A549 (cell line): ENCODE data around the gene HCN3. TPM values are rescaled to one million over a fixed set of nuclear protein-coding genes. Genes with fewer than 3 reads are reported as not detected.
A peak's percentile ranks its signal among the peaks of the same experiment; 100 is the strongest.

ENCODE experiments used
- ATAC-seq, 2 experiments: fragments of 200-7000 bp in 1 of 2; fragments of >200 bp in 1 of 2; cut with Nextera tagmentation in 1 of 2; cut with Tn5 transposase in 1 of 2; 3 replicates each; pipeline versions ENCODE4 v1.8.0 to v1.9.1; 2018 to 2020; ENCODE audit warnings: mild to moderate bottlenecking in 1 of 2, moderate library complexity in 1 of 2
- CTCF ChIA-PET: fragments of 300-600 bp; sonication (Branson Sonifier 250); formaldehyde crosslinking; extraction: SDS; loops from one replicate; lab custom pipeline; 2021; ENCODE audit warnings: antibody characterized with exemption, inconsistent platforms; lab: Yijun Ruan, JAX
- POLR2A ChIA-PET: fragments of 350-600 bp; formaldehyde crosslinking; extraction: SDS; loops from one replicate; lab custom pipeline; 2021; ENCODE audit warnings: antibody characterized with exemption, inconsistent platforms; lab: Yijun Ruan, JAX
- DNase-seq, 2 experiments: peaks; one replicate each; pipeline versions ENCODE4 v3.0.0 to v3.0.0-alpha.2; 2011 to 2016; ENCODE audit warnings: low read depth in 1 of 2, low spot score in 1 of 2
- FAIRE-seq: peaks from 2 replicates; lab custom pipeline; 2011; peaks lifted over from hg19 to GRCh38; lab: Jason Lieb, UNC
- H3K27ac ChIP-seq, 2 experiments: fragments of >200 bp; sonication (Bioruptor Twin); formaldehyde crosslinking; 3 replicates each; pipeline ENCODE4 v1.5.1; 2016 to 2017
- H3K4me1 ChIP-seq: fragments of >200 bp; sonication (Bioruptor Twin); formaldehyde crosslinking; 3 replicates; pipeline ENCODE4 v1.6.1; 2016
- H3K4me2 ChIP-seq: fragments of >200 bp; sonication (Bioruptor Twin); formaldehyde crosslinking; 3 replicates; pipeline ENCODE4 v1.6.1; 2016
- H3K4me3 ChIP-seq: fragments of >200 bp; sonication (Bioruptor Twin); formaldehyde crosslinking; 3 replicates; pipeline ENCODE4 v1.5.1; 2016
- H3K9me3 ChIP-seq: fragments of >200 bp; sonication (Bioruptor Twin); formaldehyde crosslinking; 3 replicates; pipeline ENCODE4 v1.6.1; 2016
- BHLHE40 ChIP-seq: IDR thresholded peaks from 2 replicates; pipeline ENCODE4 v1.6.1; 2012; ENCODE audit warnings: low read depth, low read length, inconsistent platforms
- CBX2 ChIP-seq: fragments of 200-600 bp; sonication (generic); IDR thresholded peaks from 2 replicates; pipeline ENCODE4 v1.6.1; 2016; ENCODE audit warnings: low read depth, mild to moderate bottlenecking, borderline replicate concordance
- CEBPB ChIP-seq, 2 experiments: fragments of >200 bp in 1 of 2; sonication (Bioruptor Twin) in 1 of 2; formaldehyde crosslinking in 1 of 2; IDR thresholded peaks; 2 replicates each; pipeline ENCODE4 v1.6.1; 2012 to 2016
- CHD4 ChIP-seq: fragments of 200-600 bp; sonication (generic); IDR thresholded peaks from 2 replicates; pipeline ENCODE4 v1.6.1; 2016; ENCODE audit warnings: antibody characterized with exemption, mild to moderate bottlenecking, borderline replicate concordance
- CTCF ChIP-seq: fragments of >200 bp; sonication (Bioruptor Twin); formaldehyde crosslinking; IDR thresholded peaks from 3 replicates; pipeline ENCODE4 v1.5.1; 2016
- E2F6 ChIP-seq: IDR thresholded peaks from 2 replicates; pipeline ENCODE4 v1.6.1; 2012; ENCODE audit warnings: low read depth, borderline replicate concordance
- EP300 ChIP-seq, 2 experiments: fragments of >200 bp; sonication (Bioruptor Twin); formaldehyde crosslinking; IDR thresholded peaks; 2 replicates in 1 of 2; 3 replicates in 1 of 2; pipeline ENCODE4 v1.6.1; 2016 to 2017
- FOSB ChIP-seq: fragments of 250-450 bp; sonication (Bioruptor Pico); IDR thresholded peaks from 2 replicates; pipeline ENCODE4 v1.5.0; 2020; ENCODE audit warnings: mild to moderate bottlenecking, moderate library complexity
- HOXB13 ChIP-seq: fragments of 250-450 bp; sonication (Bioruptor Pico); IDR thresholded peaks from 2 replicates; pipeline ENCODE4 v1.5.0; 2020; ENCODE audit warnings: low read depth, mild to moderate bottlenecking, moderate library complexity
- JUN ChIP-seq, 2 experiments: fragments of >200 bp; sonication (Bioruptor Twin); formaldehyde crosslinking; IDR thresholded peaks; 2 replicates in 1 of 2; 3 replicates in 1 of 2; pipeline ENCODE4 v1.6.1; 2016 to 2017
- JUNB ChIP-seq: fragments of >200 bp; sonication (Bioruptor Twin); formaldehyde crosslinking; IDR thresholded peaks from 2 replicates; pipeline ENCODE4 v1.6.1; 2016
- MAX ChIP-seq: IDR thresholded peaks from 2 replicates; pipeline ENCODE4 v1.6.1; 2012
- MAZ ChIP-seq: fragments of 150-350 bp; IDR thresholded peaks from 2 replicates; pipeline ENCODE4 v1.6.1; 2014; ENCODE audit warnings: antibody characterized with exemption, low read depth, low read length, borderline replicate concordance
- NFE2L2 ChIP-seq: fragments of 150-350 bp; conservative IDR thresholded peaks from 2 replicates; pipeline ENCODE4 v1.6.1; 2014; ENCODE audit warnings: low read length
- NR3C1 ChIP-seq: fragments of >200 bp; sonication (Bioruptor Twin); formaldehyde crosslinking; IDR thresholded peaks from 3 replicates; pipeline ENCODE4 v1.6.1; 2017
- PBX3 ChIP-seq: IDR thresholded peaks from 2 replicates; pipeline ENCODE4 v1.6.1; 2012
- POLR2A ChIP-seq: IDR thresholded peaks from 2 replicates; pipeline ENCODE4 v1.6.1; 2012; ENCODE audit warnings: mild to moderate bottlenecking, low read length
- RAD21 ChIP-seq, 2 experiments: fragments of >200 bp in 1 of 2; sonication (Bioruptor Twin) in 1 of 2; formaldehyde crosslinking in 1 of 2; IDR thresholded peaks in 1 of 2; conservative IDR thresholded peaks in 1 of 2; 2 replicates in 1 of 2; 3 replicates in 1 of 2; pipeline ENCODE4 v1.6.1; 2012 to 2018; ENCODE audit warnings: inconsistent platforms in 1 of 2
- RARB ChIP-seq: fragments of 250-450 bp; sonication (Bioruptor Pico); IDR thresholded peaks from 2 replicates; pipeline ENCODE4 v1.8.0; 2021; ENCODE audit warnings: mild to moderate bottlenecking, moderate library complexity
- RCOR1 ChIP-seq: fragments of 150-350 bp; IDR thresholded peaks from 2 replicates; pipeline ENCODE4 v1.6.1; 2014; ENCODE audit warnings: antibody characterized with exemption, low read length, low read depth
- REST ChIP-seq: fragments of 200-600 bp; sonication (generic); IDR thresholded peaks from 2 replicates; pipeline ENCODE4 v1.6.1; 2016; ENCODE audit warnings: antibody characterized with exemption, mild to moderate bottlenecking, moderate library complexity
- SMC3 ChIP-seq: fragments of >200 bp; sonication (Bioruptor Twin); formaldehyde crosslinking; IDR thresholded peaks from 3 replicates; pipeline ENCODE4 v1.6.1; 2018; ENCODE audit warnings: inconsistent platforms
- SREBF2 ChIP-seq: fragments of 450-650 bp; IDR thresholded peaks from 2 replicates; pipeline ENCODE4 v1.6.1; 2014; ENCODE audit warnings: mild to moderate bottlenecking, moderate library complexity
- ZC3H11A ChIP-seq: fragments of 450-650 bp; IDR thresholded peaks from 2 replicates; pipeline ENCODE4 v1.6.1; 2014; ENCODE audit warnings: antibody characterized with exemption, mild to moderate bottlenecking
- WGBS: methylation state at CpG from one replicate; pipeline ENCODE4 v1.1.6; 2017; ENCODE audit errors: missing lambda C conversion rate; 5-methylcytosine and 5-hydroxymethylcytosine counted together
- polyA plus RNA-seq, 4 experiments: library from polyadenylated mRNA; depleted of rRNA in 3 of 4; stranded (reverse); fragments of >200 nt; fragmentation: RNase III in 1 of 4; extraction: RNeasy Plus Mini Kit Qiagen cat#74134 plus additional on column Dnase treatment in 1 of 4; gene quantifications; 2 replicates in 3 of 4; 3 replicates in 1 of 4; pipeline ENCODE4 v1.2.3, GENCODE V29; 2011 to 2017

HCN3 gene
- polyA plus RNA-seq, 2 of the 4 experiments (the other 2 are of a cell fraction): 4.1 to 8.1 TPM

GRCh38 chr1:155309423-155310021, 32.3 kb downstream of the HCN3 start:
- 15% methylated on average over 9 of the region's 11 CpGs for whole genome bisulfite sequencing
- no peaks in the 10 kb centered on the region for H3K9me3 ChIP-seq
- peak overlapping the region; percentile 100 for H3K4me2 ChIP-seq
- peak overlapping the region; percentile 97 for H3K4me3 ChIP-seq
- H3K4me1 ChIP-seq: peaks cover 27% of the 10 kb centered on the region
- peak overlapping the region; percentile 93 to 95 for H3K27ac ChIP-seq
- FAIRE-seq (no peak), DNase-seq (peak in 1 of 2 experiments; percentile 33), ATAC-seq (peak; percentile 16 to 27; a peak in 4 of 6 replicates)
- POLR2A ChIA-PET: interaction anchor here (0.6 kb wide), 1 partner anchor 100 kb away, joined by 3 read pairs; no protein-coding TSS in a partner anchor
- CTCF ChIA-PET: interaction anchor here (0.6 to 5.9 kb wide), 3 partner anchors 13 to 59 kb away, joined by 3 to 41 read pairs (median 14); no protein-coding TSS in a partner anchor
- TF ChIP-seq NFE2L2 (no peak), JUN (IDR thresholded peaks at IDR 0.05) (0 out of 5 replicates have a peak, but pooled peaks of 1 of the 2 experiments have one; percentile 20)

- DNase-seq (no peak), ATAC-seq (no peak), FAIRE-seq (no peak)
- H3K4me3 ChIP-seq: no peak overlapping the region
- no peak overlapping the region for H3K27ac ChIP-seq
- peaks cover 7% of the 10 kb centered on the region; the same call in 2 of the 3 replicates for H3K4me1 ChIP-seq
- CTCF ChIA-PET: interaction anchor here (1.0 to 5.9 kb wide), 6 partner anchors 9 to 63 kb away, joined by 3 to 41 read pairs (median 4); partner anchors contain the start of gene PKLR
- H3K9me3 ChIP-seq: no peaks in the 10 kb centered on the region
- POLR2A ChIA-PET: interaction anchor here (0.6 kb wide), 1 partner anchor 41 kb away, joined by 4 read pairs; no protein-coding TSS in a partner anchor
- TF ChIP-seq MAZ (no peak), CBX2 (no peak), NFE2L2 (no peak), JUNB (no peak), PBX3 (no peak), RAD21 (conservative IDR thresholded peaks at IDR 0.05 in 1 of 2, IDR thresholded peaks at IDR 0.05 in 1 of 2) (no peak), RCOR1 (no peak), REST (no peak), EP300 (IDR thresholded peaks at IDR 0.05) (no peak), CEBPB (IDR thresholded peaks at IDR 0.05) (no peak), E2F6 (no peak), POLR2A (no peak), SREBF2 (no peak), FOSB (CRISPR knock-in tag) (no peak), ZC3H11A (no peak)
- WGBS: 91% methylated on average over 8 of the region's 8 CpGs
- no peak overlapping the region for H3K4me2 ChIP-seq
Observed at GRCh38 chr1:155313261-155313660, 36.0 kb downstream of the HCN3 start.

GRCh38 chr1:155316922-155317321, 39.7 kb downstream of the HCN3 start:
- CTCF ChIA-PET: interaction anchor here (1.0 to 3.9 kb wide), 8 partner anchors 12 to 123 kb away, joined by 3 to 29 read pairs (median 6); partner anchors contain the start of gene HCN3
- H3K9me3 ChIP-seq: no peaks in the 10 kb centered on the region
- 79% methylated on average over 3 of the region's 3 CpGs for WGBS
- ATAC-seq: no peak
- H3K4me3 ChIP-seq: no peak overlapping the region
- peaks cover 4% of the 10 kb centered on the region for H3K4me1 ChIP-seq
- POLR2A ChIA-PET: interaction anchor here (0.6 kb wide), 1 partner anchor 60 kb away, joined by 3 read pairs; no protein-coding TSS in a partner anchor
- H3K27ac ChIP-seq: no peak overlapping the region
- no peak for DNase-seq
- H3K4me2 ChIP-seq: no peak overlapping the region
- FAIRE-seq: no peak
- TF ChIP-seq SMC3 (no peak), BHLHE40 (no peak), HOXB13 (CRISPR knock-in tag) (no peak), CTCF (no peak), CHD4 (no peak), NR3C1 (no peak), RARB (CRISPR knock-in tag) (no peak), MAX (no peak)
